ENCODE measurements around the gene CTNNBL1.

DNA sequence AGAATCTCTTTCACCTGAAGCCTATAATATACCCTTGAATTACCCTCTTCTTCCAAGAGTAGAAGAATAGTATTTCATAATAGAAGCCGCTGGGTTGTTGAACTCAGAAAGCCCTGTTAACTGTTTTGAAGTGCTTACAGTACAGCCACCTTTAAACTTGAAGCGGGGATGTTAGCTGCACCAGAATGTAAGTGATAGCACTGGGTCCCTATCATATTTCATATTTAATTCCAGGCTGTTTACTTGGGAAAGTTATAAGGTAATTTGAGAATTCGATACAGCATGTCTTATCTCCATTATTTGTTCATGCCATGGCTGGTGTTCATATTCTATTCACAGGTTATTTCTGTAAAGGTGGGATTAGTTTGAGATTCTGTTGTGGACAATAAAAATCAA lies 145.6 kb downstream of the CTNNBL1 start:
- TF ChIP-seq, protein P1, sequence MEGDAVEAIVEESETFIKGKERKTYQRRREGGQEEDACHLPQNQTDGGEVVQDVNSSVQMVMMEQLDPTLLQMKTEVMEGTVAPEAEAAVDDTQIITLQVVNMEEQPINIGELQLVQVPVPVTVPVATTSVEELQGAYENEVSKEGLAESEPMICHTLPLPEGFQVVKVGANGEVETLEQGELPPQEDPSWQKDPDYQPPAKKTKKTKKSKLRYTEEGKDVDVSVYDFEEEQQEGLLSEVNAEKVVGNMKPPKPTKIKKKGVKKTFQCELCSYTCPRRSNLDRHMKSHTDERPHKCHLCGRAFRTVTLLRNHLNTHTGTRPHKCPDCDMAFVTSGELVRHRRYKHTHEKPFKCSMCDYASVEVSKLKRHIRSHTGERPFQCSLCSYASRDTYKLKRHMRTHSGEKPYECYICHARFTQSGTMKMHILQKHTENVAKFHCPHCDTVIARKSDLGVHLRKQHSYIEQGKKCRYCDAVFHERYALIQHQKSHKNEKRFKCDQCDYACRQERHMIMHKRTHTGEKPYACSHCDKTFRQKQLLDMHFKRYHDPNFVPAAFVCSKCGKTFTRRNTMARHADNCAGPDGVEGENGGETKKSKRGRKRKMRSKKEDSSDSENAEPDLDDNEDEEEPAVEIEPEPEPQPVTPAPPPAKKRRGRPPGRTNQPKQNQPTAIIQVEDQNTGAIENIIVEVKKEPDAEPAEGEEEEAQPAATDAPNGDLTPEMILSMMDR (IDR thresholded peaks at IDR 0.05; ENCODE audit: extremely low read depth in 1 of 2, insufficient read depth in 1 of 2, low read depth in 1 of 2, low read length in 2 of 2): no peak
- no peak for TF ChIP-seq POLR2A (IDR thresholded peaks at IDR 0.05; ENCODE audit: low read depth, low read length)
- TF ChIP-seq POLR2AphosphoS5 (IDR thresholded peaks at IDR 0.05; ENCODE audit: insufficient read depth, low read depth, low read length): no peak
- no peak for TF ChIP-seq EZH2 (IDR thresholded peaks at IDR 0.05; ENCODE audit: borderline replicate concordance, low read depth, low read length, severe bottlenecking)
- TF ChIP-seq, protein P2, sequence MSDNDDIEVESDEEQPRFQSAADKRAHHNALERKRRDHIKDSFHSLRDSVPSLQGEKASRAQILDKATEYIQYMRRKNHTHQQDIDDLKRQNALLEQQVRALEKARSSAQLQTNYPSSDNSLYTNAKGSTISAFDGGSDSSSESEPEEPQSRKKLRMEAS (IDR thresholded peaks at IDR 0.05; ENCODE audit: insufficient read depth, insufficient read length): no peak
